HG03520 (cell line): Measurements from ENCODE around the gene ANO9.

ENCODE experiments used
- ATAC-seq: cut with Tn5 transposase; IDR thresholded peaks from one replicate; pipeline ENCODE4 v1.9.1; 2021; ENCODE audit warnings: mild to moderate bottlenecking, moderate library complexity; ENCODE audit not compliant: unreplicated experiment

ANO9 gene

DNA sequence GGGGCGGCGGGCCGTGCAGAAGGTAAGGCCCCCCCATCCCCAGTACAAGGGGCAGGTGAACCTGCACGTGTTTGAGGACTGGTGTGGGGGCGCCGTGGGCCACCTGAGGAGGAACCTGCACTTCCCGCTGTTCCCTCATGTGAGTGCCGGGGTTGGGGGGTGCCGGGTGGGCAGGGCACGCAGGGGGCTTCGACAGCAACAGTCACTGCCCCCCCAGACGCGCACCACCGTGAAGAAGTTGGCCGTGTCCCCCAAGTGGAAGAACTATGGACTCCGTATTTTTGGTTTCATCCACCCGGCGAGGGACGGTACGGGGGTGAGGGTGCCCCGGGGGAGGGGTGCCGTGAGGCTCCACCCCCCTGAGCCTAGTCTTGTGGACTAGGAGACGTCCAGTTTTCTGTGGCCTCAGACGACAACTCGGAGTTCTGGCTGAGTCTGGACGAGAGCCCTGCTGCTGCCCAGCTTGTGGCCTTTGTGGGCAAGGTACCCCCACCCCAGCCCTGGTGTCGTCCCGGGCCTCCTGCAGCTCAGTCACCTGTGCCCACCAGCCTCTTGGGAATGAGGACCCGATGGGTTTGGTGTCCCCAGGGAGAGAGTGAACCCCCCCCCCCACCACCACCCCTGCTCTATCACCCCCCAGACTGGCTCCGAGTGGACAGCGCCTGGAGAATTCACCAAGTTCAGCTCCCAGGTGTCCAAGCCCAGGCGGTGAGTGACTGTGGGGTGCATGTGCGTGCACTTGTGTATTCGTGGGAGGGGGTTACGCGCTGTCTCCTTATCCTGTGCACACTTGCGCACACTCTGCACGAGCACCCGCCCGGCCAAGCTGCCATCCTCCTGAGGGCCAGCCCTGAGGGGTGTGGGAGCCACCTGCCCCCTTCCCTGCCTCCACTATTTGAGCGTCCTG, 68.7 kb downstream of the ANO9 start:
- ATAC-seq, result no peak

GRCh38 chr11:371716-372590, 69.9 kb downstream of the ANO9 start:
- ATAC-seq, result no peak

GRCh38 chr11:371051-371450, 70.8 kb downstream of the ANO9 start:
- no peak for ATAC-seq

- no peak for ATAC-seq
These were observed 71.5 kb downstream of the ANO9 start for GRCh38 chr11:370070-370941.

DNA sequence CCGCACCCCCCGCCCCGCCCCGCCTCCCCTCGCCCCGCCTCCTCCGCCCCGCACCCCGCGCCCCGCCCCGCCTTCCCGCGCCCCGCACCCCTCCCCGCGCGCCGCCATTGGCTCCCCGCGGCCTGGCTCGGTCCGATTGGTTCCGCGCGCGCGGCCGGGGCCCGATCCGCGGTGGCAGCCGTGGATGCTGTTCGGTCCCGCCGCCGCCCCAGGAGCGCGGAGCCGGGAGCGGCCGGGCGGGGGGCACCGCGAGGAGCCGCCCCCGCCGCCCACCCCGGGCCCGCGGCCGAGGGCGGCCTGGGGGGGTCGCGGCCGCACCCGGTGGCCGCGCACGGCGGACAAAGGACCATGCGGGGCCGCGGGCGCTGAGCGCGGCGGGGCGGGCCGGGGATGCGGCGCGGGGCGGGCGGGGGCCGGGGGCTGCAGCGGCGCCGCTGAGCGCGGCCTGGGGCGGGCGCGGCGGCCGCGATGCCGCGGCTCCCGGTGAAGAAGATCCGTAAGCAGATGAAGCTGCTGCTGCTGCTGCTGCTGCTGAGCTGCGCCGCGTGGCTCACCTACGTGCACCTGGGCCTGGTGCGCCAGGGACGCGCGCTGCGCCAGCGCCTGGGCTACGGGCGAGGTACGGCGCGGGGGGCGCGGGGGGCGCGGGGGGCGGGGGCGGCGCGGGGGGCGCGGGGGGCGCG, 72.3 kb downstream of the ANO9 start, which contains the start of gene B4GALNT4:
Gene B4GALNT4 (plus strand): TSS at position 164 of the 683 bp plus-strand sequence. CDS start 305 bp downstream, at position 469.
- ATAC-seq, result no peak

GRCh38 chr11:368414-369335, 73.1 kb downstream of the ANO9 start:
- ATAC-seq, result no peak

GRCh38 chr11:367956-368413, 73.8 kb downstream of the ANO9 start:
- ATAC-seq, result no peak
